Bone marrow (tissue), 2 donors: ENCODE measurements around the gene PCDHA1.
"Not testable (repeated sequence)": the region's sequence is repeated elsewhere in the genome, so short reads cannot be mapped to it uniquely, and the experiment has no call there.

Experiments
- DNase-seq, 2 donors: peaks; one replicate each; lab custom pipeline; 2025; lab: John Stamatoyannopoulos, UW

Gene PCDHA1

GRCh38 chr5:140808241-140808888 is 22.4 kb downstream of the PCDHA1 start:
- not testable (repeated sequence) for DNase-seq

- DNase-seq, result no peak
These were observed 22.9 kb downstream of the PCDHA1 start for GRCh38 chr5:140808889-140809291.

- DNase-seq, result no peak
These were observed 35.7 kb downstream of the PCDHA1 start, which contains the start of gene PCDHA5 for GRCh38 chr5:140821375-140822280. Gene PCDHA5, plus strand, starts transcription at chr5:140821613.

GRCh38 chr5:140822281-140822629 is 36.3 kb downstream of the PCDHA1 start:
- DNase-seq, result no peak

- not testable (repeated sequence) for DNase-seq
These were observed 37.0 kb downstream of the PCDHA1 start for GRCh38 chr5:140822969-140823368.

- no peak for DNase-seq
These were observed 37.5 kb downstream of the PCDHA1 start for GRCh38 chr5:140823475-140823874.

- DNase-seq, result no peak
These were observed 41.9 kb downstream of the PCDHA1 start, which contains the start of gene PCDHA6 for GRCh38 chr5:140827704-140828361. Gene PCDHA6, plus strand, starts transcription at chr5:140827960. Its CDS starts 132 bp downstream, at chr5:140828092.

GRCh38 chr5:140828362-140828737 is 42.4 kb downstream of the PCDHA1 start:
- no peak for DNase-seq

GRCh38 chr5:140829511-140830501 is 43.9 kb downstream of the PCDHA1 start:
- not testable (repeated sequence) for DNase-seq

- DNase-seq, result no peak
These were observed 48.1 kb downstream of the PCDHA1 start, which contains the start of gene PCDHA7 for GRCh38 chr5:140833993-140834392. Gene PCDHA7, plus strand, starts transcription at chr5:140834269. Its CDS starts 115 bp downstream, at chr5:140834384.

GRCh38 chr5:140834439-140835008 is 48.6 kb downstream of the PCDHA1 start:
- DNase-seq, result not testable (repeated sequence)

GRCh38 chr5:140835622-140836510 is 49.9 kb downstream of the PCDHA1 start:
- DNase-seq, result no peak

- DNase-seq, result no peak
These were observed 55.3 kb downstream of the PCDHA1 start, which contains the start of gene PCDHA8 for GRCh38 chr5:140840978-140841962. Gene PCDHA8, plus strand, starts transcription at chr5:140841187. Its CDS starts 135 bp downstream, at chr5:140841322.

- DNase-seq, result no peak
These were observed 57.1 kb downstream of the PCDHA1 start for GRCh38 chr5:140842798-140843733.

- not testable (repeated sequence) for DNase-seq
These were observed 62.5 kb downstream of the PCDHA1 start, which contains the start of gene PCDHA9 for GRCh38 chr5:140848139-140849102. Gene PCDHA9, plus strand, starts transcription at chr5:140848382. Its CDS starts 114 bp downstream, at chr5:140848496.
